ENCODE data around the gene RNF224. TPM values are rescaled to one million over a fixed set of nuclear protein-coding genes. Genes with fewer than 3 reads are reported as not detected.

Gene RNF224
- polyA plus RNA-seq, 3 donors = not detected

DNA sequence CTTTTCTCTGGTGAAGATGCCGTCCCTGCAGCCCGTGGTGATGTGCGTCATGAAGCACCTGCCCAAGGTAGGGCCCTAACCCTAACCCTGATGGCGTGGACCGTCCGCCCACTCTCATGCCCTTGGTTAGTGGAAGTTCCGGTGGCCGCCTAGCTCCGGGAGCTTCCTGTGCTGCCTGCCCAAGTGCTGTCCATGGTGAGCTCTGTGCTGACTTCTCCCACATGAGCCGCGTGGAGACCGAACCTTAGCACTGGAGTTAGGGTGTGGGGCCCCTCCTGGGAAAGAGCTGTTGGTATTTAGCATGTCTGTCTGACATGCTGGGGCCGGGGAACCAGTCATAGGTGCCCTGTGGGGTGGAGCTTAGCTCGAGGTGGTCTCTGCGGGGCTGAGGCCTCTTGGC is 29.1 kb downstream of the RNF224 start:
- Mint-ChIP-seq H3K4me1 (peaks cover 18% of the 10 kb centered on the region), H3K9me3 (no peaks in the 10 kb centered on the region), H3K27ac (peak overlapping the region in 3 of 7 donors; percentile 13 to 37 (median 28)), H3K36me3 (peaks cover 15 to 35% of the 10 kb centered on the region in 2 donors), H3K4me3 (peak overlapping the region; percentile 87 to 91), H3K27me3 (ENCODE audit: low read depth in 3 of 3) (peaks cover 0 to 6% (median 6%) of the 10 kb centered on the region in 3 donors)
- H3K79me2 ChIP-seq (ENCODE audit: insufficient read depth, low read length) = peaks cover 19% of the 10 kb centered on the region
- peak overlapping the region in 1 of 3 experiments; percentile 94 for H3K4me3 ChIP-seq (replicated peaks in 1 of 3; ENCODE audit: low read depth in 2 of 3, low read length in 3 of 3)
- peak overlapping the region; percentile 76 for H3K9ac ChIP-seq (ENCODE audit: insufficient read depth, low read length, poor library complexity, severe bottlenecking)
- no peak overlapping the region for H2AFZ ChIP-seq (ENCODE audit: insufficient read depth, low read depth, low read length, poor library complexity, severe bottlenecking)
- peaks cover 12 to 21% of the 10 kb centered on the region in 2 donors for H3K36me3 ChIP-seq (replicated peaks in 1 of 2; ENCODE audit: control insufficient read depth in 1 of 2, insufficient read depth in 2 of 2, low read length in 2 of 2)
- WGBS (ENCODE audit: insufficient coverage) = 95% methylated on average over 13 of the region's 15 CpGs
- no peak overlapping the region for H3K27ac ChIP-seq (ENCODE audit: low read depth in 1 of 2, low read length in 2 of 2)
- peaks cover 25% of the 10 kb centered on the region for H4K20me1 ChIP-seq (ENCODE audit: insufficient read depth, low read length)
- DNase-seq = no peak
- peaks cover 19 to 27% of the 10 kb centered on the region in 2 donors for H3K4me1 ChIP-seq (ENCODE audit: control insufficient read depth in 1 of 2, insufficient read depth in 2 of 2, low read length in 2 of 2)
- no peaks in the 10 kb centered on the region for H3K27me3 ChIP-seq (ENCODE audit: control insufficient read depth in 2 of 2, insufficient read depth in 2 of 2, low read length in 2 of 2)
- no peaks in the 10 kb centered on the region for H3K9me3 ChIP-seq (replicated peaks in 1 of 2; ENCODE audit: control insufficient read depth in 1 of 2, insufficient read depth in 1 of 2, low read length in 2 of 2)
- intact Hi-C loops (cut with micrococcal nuclease) = no loop called here
- H3K4me2 ChIP-seq (replicated peaks; ENCODE audit: extremely low read depth, low read length, poor library complexity, severe bottlenecking) = peak overlapping the region; percentile 98
- TF ChIP-seq, protein P1, sequence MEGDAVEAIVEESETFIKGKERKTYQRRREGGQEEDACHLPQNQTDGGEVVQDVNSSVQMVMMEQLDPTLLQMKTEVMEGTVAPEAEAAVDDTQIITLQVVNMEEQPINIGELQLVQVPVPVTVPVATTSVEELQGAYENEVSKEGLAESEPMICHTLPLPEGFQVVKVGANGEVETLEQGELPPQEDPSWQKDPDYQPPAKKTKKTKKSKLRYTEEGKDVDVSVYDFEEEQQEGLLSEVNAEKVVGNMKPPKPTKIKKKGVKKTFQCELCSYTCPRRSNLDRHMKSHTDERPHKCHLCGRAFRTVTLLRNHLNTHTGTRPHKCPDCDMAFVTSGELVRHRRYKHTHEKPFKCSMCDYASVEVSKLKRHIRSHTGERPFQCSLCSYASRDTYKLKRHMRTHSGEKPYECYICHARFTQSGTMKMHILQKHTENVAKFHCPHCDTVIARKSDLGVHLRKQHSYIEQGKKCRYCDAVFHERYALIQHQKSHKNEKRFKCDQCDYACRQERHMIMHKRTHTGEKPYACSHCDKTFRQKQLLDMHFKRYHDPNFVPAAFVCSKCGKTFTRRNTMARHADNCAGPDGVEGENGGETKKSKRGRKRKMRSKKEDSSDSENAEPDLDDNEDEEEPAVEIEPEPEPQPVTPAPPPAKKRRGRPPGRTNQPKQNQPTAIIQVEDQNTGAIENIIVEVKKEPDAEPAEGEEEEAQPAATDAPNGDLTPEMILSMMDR (IDR thresholded peaks at IDR 0.05) = no peak

GRCh38 chr9:137256856-137257255 is 29.6 kb downstream of the RNF224 start:
- no peak for DNase-seq
- peaks cover 0 to 6% (median 6%) of the 10 kb centered on the region in 3 donors for H3K27me3 Mint-ChIP-seq (ENCODE audit: low read depth in 3 of 3)
- TF ChIP-seq, protein P1 (IDR thresholded peaks at IDR 0.05) = no peak

More at GRCh38 chr9:137256856-137257255, 29.6 kb downstream of the RNF224 start:
- no peak overlapping the region for H3K4me3 ChIP-seq (replicated peaks in 1 of 3; ENCODE audit: low read depth in 2 of 3, low read length in 3 of 3)
- WGBS (ENCODE audit: insufficient coverage) = 96% methylated on average over 9 of the region's 15 CpGs
- peaks cover 25% of the 10 kb centered on the region for H4K20me1 ChIP-seq (ENCODE audit: insufficient read depth, low read length)
- H3K27ac ChIP-seq (ENCODE audit: low read depth in 1 of 2, low read length in 2 of 2) = no peak overlapping the region
- Mint-ChIP-seq H3K27ac (peak overlapping the region in 1 of 7 donors; percentile 28), H3K36me3 (peaks cover 19 to 40% of the 10 kb centered on the region in 2 donors), H3K4me1 (peaks cover 18% of the 10 kb centered on the region), H3K4me3 (no peak overlapping the region), H3K9me3 (peaks cover 0 to 3% (median 0%) of the 10 kb centered on the region in 7 donors)
- peaks cover 19 to 27% of the 10 kb centered on the region in 2 donors for H3K4me1 ChIP-seq (ENCODE audit: control insufficient read depth in 1 of 2, insufficient read depth in 2 of 2, low read length in 2 of 2)
- H2AFZ ChIP-seq (ENCODE audit: insufficient read depth, low read depth, low read length, poor library complexity, severe bottlenecking) = no peak overlapping the region
- intact Hi-C loops (cut with micrococcal nuclease) = no loop called here
- peaks cover 12 to 21% of the 10 kb centered on the region in 2 donors for H3K36me3 ChIP-seq (replicated peaks in 1 of 2; ENCODE audit: control insufficient read depth in 1 of 2, insufficient read depth in 2 of 2, low read length in 2 of 2)
- H3K79me2 ChIP-seq (ENCODE audit: insufficient read depth, low read length) = peaks cover 19% of the 10 kb centered on the region
- H3K4me2 ChIP-seq (replicated peaks; ENCODE audit: extremely low read depth, low read length, poor library complexity, severe bottlenecking) = peak overlapping the region; percentile 98
- no peak overlapping the region for H3K9ac ChIP-seq (ENCODE audit: insufficient read depth, low read length, poor library complexity, severe bottlenecking)
- no peaks in the 10 kb centered on the region for H3K9me3 ChIP-seq (replicated peaks in 1 of 2; ENCODE audit: control insufficient read depth in 1 of 2, insufficient read depth in 1 of 2, low read length in 2 of 2)
- H3K27me3 ChIP-seq (ENCODE audit: control insufficient read depth in 2 of 2, insufficient read depth in 2 of 2, low read length in 2 of 2) = no peaks in the 10 kb centered on the region
